Measurements from ENCODE around the gene ZBTB7B. TPM values are rescaled to one million over a fixed set of nuclear protein-coding genes. Genes with fewer than 3 reads are reported as not detected.

The ZBTB7B gene
- total RNA-seq, 2 experiments from 2014 or later = 22.8 to 25.1 TPM

DNA sequence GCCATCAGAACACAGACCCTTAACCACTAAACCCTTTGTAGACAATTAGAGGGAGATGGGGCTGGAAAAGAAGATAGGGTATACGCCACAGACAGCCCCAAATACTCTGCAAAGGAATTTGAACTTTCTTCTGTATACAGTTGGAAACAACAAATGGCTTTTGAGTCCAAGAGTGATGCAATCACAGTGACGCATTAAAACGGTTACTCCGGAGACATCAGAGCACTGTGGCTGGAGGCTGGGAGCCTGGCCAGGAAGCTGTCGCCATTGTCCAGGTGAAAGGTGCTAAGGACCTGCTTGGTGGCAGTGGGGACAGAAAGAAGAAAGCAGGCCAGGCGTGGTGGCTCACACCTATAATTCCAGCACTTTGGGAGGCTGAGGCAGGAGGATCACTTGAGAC, 15.3 kb upstream of the ZBTB7B start:
- Histone ChIP-seq H3K4me3 (ENCODE audit: low read length) (no peak overlapping the region), H3K4me1 (ENCODE audit: insufficient read depth, low read length) (peaks cover 48% of the 10 kb centered on the region), H3K27ac (ENCODE audit: low read depth in 1 of 2, low read length in 2 of 2) (no peak overlapping the region), H3K36me3 (ENCODE audit: insufficient read depth, low read length) (peaks cover 44% of the 10 kb centered on the region), H3K9me3 (ENCODE audit: control insufficient read depth in 1 of 2, insufficient read depth in 1 of 2, low read length in 2 of 2) (no peaks in the 10 kb centered on the region), H3K27me3 (ENCODE audit: control insufficient read depth in 1 of 2, insufficient read depth in 2 of 2, low read length in 2 of 2) (no peaks in the 10 kb centered on the region)
- peaks cover 33% of the 10 kb centered on the region for H3K36me3 Mint-ChIP-seq (ENCODE audit: low read depth)
- H3K27me3 Mint-ChIP-seq = no peaks in the 10 kb centered on the region
- intact Hi-C loops (cut with DNase I, micrococcal nuclease) = no loop called here
- H3K4me1 Mint-ChIP-seq (ENCODE audit: low read depth) = peaks cover 20% of the 10 kb centered on the region
- H3K4me3 Mint-ChIP-seq = no peak overlapping the region
- CTCF ChIA-PET = interaction anchor here (1.1 to 2.3 kb wide), 4 partner anchors 11 to 58 kb away, joined by 3 to 22 read pairs (median 5); no protein-coding TSS in a partner anchor
- DNase-seq (no peak), ATAC-seq (ENCODE audit: poor library complexity) (no peak)
- TF ChIP-seq, protein P1, sequence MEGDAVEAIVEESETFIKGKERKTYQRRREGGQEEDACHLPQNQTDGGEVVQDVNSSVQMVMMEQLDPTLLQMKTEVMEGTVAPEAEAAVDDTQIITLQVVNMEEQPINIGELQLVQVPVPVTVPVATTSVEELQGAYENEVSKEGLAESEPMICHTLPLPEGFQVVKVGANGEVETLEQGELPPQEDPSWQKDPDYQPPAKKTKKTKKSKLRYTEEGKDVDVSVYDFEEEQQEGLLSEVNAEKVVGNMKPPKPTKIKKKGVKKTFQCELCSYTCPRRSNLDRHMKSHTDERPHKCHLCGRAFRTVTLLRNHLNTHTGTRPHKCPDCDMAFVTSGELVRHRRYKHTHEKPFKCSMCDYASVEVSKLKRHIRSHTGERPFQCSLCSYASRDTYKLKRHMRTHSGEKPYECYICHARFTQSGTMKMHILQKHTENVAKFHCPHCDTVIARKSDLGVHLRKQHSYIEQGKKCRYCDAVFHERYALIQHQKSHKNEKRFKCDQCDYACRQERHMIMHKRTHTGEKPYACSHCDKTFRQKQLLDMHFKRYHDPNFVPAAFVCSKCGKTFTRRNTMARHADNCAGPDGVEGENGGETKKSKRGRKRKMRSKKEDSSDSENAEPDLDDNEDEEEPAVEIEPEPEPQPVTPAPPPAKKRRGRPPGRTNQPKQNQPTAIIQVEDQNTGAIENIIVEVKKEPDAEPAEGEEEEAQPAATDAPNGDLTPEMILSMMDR (IDR thresholded peaks at IDR 0.05) = no peak
- POLR2A ChIA-PET = interaction anchor here (0.7 to 1.6 kb wide), 4 partner anchors 13 to 35 kb away, joined by 3 to 7 read pairs (median 6); partner anchors contain the start of genes CKS1B and PBXIP1
- no peaks in the 10 kb centered on the region for H3K9me3 Mint-ChIP-seq
- H3K27ac Mint-ChIP-seq = no peak overlapping the region

DNA sequence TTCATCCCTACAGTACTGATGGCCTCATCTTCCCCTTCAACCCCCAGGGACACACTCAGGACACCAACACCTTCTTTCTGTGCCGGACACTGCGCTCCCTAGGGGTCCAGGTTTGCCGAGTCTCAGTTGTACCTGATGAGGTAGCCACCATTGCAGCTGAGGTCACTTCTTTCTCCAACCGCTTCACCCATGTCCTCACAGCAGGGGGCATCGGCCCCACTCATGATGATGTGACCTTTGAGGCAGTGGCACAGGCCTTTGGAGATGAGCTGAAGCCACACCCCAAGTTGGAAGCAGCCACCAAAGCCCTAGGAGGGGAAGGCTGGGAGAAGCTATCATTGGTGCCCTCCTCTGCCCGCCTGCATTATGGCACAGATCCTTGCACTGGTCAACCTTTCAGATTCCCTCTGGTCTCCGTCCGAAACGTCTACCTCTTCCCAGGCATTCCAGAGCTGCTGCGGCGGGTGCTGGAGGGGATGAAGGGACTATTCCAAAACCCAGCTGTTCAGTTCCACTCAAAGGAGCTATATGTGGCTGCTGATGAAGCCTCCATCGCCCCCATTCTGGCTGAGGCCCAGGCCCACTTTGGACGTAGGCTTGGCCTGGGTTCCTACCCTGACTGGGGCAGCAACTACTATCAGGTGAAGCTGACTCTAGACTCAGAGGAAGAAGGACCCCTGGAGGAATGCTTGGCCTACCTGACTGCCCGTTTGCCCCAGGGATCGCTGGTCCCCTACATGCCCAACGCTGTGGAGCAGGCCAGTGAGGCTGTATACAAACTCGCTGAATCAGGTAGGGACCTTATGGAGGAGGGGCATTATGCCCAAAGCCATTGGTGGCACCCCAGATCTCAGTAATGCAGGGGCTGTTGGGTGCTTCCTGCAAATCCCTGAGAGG, 14.3 kb upstream of the ZBTB7B start:
- intact Hi-C loops (cut with DNase I, micrococcal nuclease) = no loop called here
- Histone ChIP-seq H3K27me3 (ENCODE audit: control insufficient read depth in 1 of 2, insufficient read depth in 2 of 2, low read length in 2 of 2) (no peaks in the 10 kb centered on the region), H3K27ac (ENCODE audit: low read depth in 1 of 2, low read length in 2 of 2) (no peak overlapping the region), H3K4me3 (ENCODE audit: low read length) (no peak overlapping the region), H3K4me1 (ENCODE audit: insufficient read depth, low read length) (peaks cover 42% of the 10 kb centered on the region), H3K9me3 (ENCODE audit: control insufficient read depth in 1 of 2, insufficient read depth in 1 of 2, low read length in 2 of 2) (no peaks in the 10 kb centered on the region), H3K36me3 (ENCODE audit: insufficient read depth, low read length) (peaks cover 50% of the 10 kb centered on the region)
- Mint-ChIP-seq H3K27me3 (no peaks in the 10 kb centered on the region), H3K4me3 (no peak overlapping the region), H3K27ac (no peak overlapping the region), H3K4me1 (ENCODE audit: low read depth) (peaks cover 20% of the 10 kb centered on the region), H3K9me3 (no peaks in the 10 kb centered on the region), H3K36me3 (ENCODE audit: low read depth) (peaks cover 33% of the 10 kb centered on the region)
- no peak for ATAC-seq (ENCODE audit: poor library complexity)
- DNase-seq = peak in 3 of 14 experiments; percentile 37 to 50 (median 40)
- POLR2A ChIA-PET = interaction anchor here (1.2 to 1.6 kb wide), 4 partner anchors 11 to 36 kb away, joined by 4 to 7 read pairs (median 6); partner anchors contain the start of gene PBXIP1
- TF ChIP-seq, protein P1 (IDR thresholded peaks at IDR 0.05) = no peak
- CTCF ChIA-PET = interaction anchor here (0.6 to 2.3 kb wide), 7 partner anchors 10 to 57 kb away, joined by 3 to 22 read pairs (median 3); no protein-coding TSS in a partner anchor

DNA sequence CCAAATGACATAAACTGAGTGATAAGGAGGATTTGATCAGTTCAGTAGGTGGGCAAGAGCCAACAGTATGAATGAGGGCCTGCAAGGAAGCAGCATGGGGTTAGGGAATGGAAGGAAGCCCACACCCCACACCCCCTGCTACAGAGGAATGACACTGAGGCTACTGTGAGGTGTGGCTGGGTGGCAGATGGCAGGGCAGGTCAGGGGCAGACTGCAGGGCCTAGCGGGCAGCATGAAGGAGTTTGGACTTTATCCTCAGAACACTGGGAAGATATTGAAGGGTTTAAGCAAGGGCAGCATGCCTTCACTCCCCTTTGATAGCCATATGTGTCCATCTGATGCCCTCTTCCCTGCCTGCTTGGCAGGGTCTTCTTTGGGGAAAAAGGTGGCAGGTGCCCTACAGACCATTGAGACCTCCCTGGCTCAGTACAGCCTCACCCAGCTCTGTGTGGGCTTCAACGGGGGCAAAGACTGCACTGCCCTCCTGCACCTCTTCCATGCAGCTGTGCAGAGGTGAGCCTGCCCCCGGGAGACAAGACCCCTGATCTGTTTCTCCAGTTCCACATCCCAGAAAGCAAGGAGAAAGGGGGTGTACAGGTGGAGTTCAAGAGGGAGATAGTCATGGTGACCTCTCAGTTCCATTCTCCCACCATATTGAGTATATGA, 13.3 kb upstream of the ZBTB7B start:
- H3K4me3 Mint-ChIP-seq = no peak overlapping the region
- H3K4me1 Mint-ChIP-seq (ENCODE audit: low read depth) = peaks cover 15% of the 10 kb centered on the region
- no peaks in the 10 kb centered on the region for H3K9me3 ChIP-seq (ENCODE audit: control insufficient read depth in 1 of 2, insufficient read depth in 1 of 2, low read length in 2 of 2)
- ChIA-PET POLR2A (interaction anchor here (1.3 kb wide), 1 partner anchor 10 kb away, joined by 6 read pairs; no protein-coding TSS in a partner anchor), CTCF (interaction anchor here (1.3 to 1.7 kb wide), 2 partner anchors 10 to 28 kb away, joined by 3 to 6 read pairs; no protein-coding TSS in a partner anchor)
- H3K36me3 Mint-ChIP-seq (ENCODE audit: low read depth) = peaks cover 33% of the 10 kb centered on the region
- H3K4me1 ChIP-seq (ENCODE audit: insufficient read depth, low read length) = peaks cover 33% of the 10 kb centered on the region
- ATAC-seq (ENCODE audit: poor library complexity) (no peak), DNase-seq (no peak)
- no peaks in the 10 kb centered on the region for H3K27me3 ChIP-seq (ENCODE audit: control insufficient read depth in 1 of 2, insufficient read depth in 2 of 2, low read length in 2 of 2)
- peaks cover 50% of the 10 kb centered on the region for H3K36me3 ChIP-seq (ENCODE audit: insufficient read depth, low read length)
- H3K27me3 Mint-ChIP-seq = no peaks in the 10 kb centered on the region
- intact Hi-C loops (cut with DNase I, micrococcal nuclease) = loop anchor here in 1 of 2 experiments (1.0 kb wide), 1 partner anchor 11 kb away; no protein-coding TSS in a partner anchor
- H3K27ac Mint-ChIP-seq = no peak overlapping the region
- TF ChIP-seq, protein P1 (IDR thresholded peaks at IDR 0.05) = no peak
- H3K4me3 ChIP-seq (ENCODE audit: low read length) = no peak overlapping the region
- no peak overlapping the region for H3K27ac ChIP-seq (ENCODE audit: low read depth in 1 of 2, low read length in 2 of 2)
- H3K9me3 Mint-ChIP-seq = no peaks in the 10 kb centered on the region

Measured in CD4-positive, alpha-beta T cell (primary cell).